KMS-11 (cell line): ENCODE measurements around the gene ARHGAP42.

Experiments
- H2AFZ ChIP-seq: fragments of 200-600 bp; sonication (generic); 2 replicates; pipeline ENCODE4 v1.6.1; 2016; ENCODE audit warnings: antibody characterized with exemption, mixed run types, low read depth
- H3K27ac ChIP-seq: fragments of 200-600 bp; sonication (generic); 2 replicates; pipeline ENCODE4 v1.6.1; 2016; ENCODE audit warnings: mild to moderate bottlenecking, mixed run types
- H3K27me3 ChIP-seq: fragments of 200-600 bp; sonication (generic); 2 replicates; pipeline ENCODE4 v1.6.1; 2017; ENCODE audit warnings: mild to moderate bottlenecking, low read depth, mixed run types, moderate library complexity; ENCODE audit not compliant: insufficient read depth
- H3K36me3 ChIP-seq: fragments of 200-600 bp; sonication (generic); 2 replicates; pipeline ENCODE4 v1.6.1; 2017; ENCODE audit warnings: mild to moderate bottlenecking, mixed run types; ENCODE audit not compliant: insufficient read depth
- H3K4me1 ChIP-seq: fragments of 200-600 bp; sonication (generic); 2 replicates; pipeline ENCODE4 v1.6.1; 2016; ENCODE audit warnings: mild to moderate bottlenecking, low read depth, mixed run types; ENCODE audit not compliant: poor library complexity, severe bottlenecking
- H3K4me2 ChIP-seq: fragments of 200-600 bp; sonication (generic); 2 replicates; pipeline ENCODE4 v1.7.0; 2016; ENCODE audit warnings: mild to moderate bottlenecking, mixed run types
- H3K4me3 ChIP-seq: fragments of 200-600 bp; sonication (generic); IDR thresholded peaks from 2 replicates; pipeline ENCODE4 v1.6.1; 2017; ENCODE audit warnings: low read depth, low read length, mixed read lengths; ENCODE audit not compliant: insufficient read depth
- H3K79me2 ChIP-seq: fragments of 200-600 bp; sonication (generic); 2 replicates; pipeline ENCODE4 v1.6.1; 2016; ENCODE audit warnings: low read depth, mixed run types; ENCODE audit not compliant: insufficient read depth
- H3K9ac ChIP-seq: fragments of 200-600 bp; sonication (generic); 2 replicates; pipeline ENCODE4 v1.6.1; 2016; ENCODE audit warnings: mild to moderate bottlenecking, mixed run types
- H4K20me1 ChIP-seq: fragments of 200-600 bp; sonication (generic); 2 replicates; pipeline ENCODE4 v1.6.1; 2016; ENCODE audit warnings: mild to moderate bottlenecking, mixed run types; ENCODE audit not compliant: insufficient read depth
- TF ChIP-seq, protein P1 (sequence below): fragments of 200-600 bp; sonication (generic); conservative IDR thresholded peaks from 2 replicates; pipeline ENCODE4 v1.6.1; 2017; ENCODE audit warnings: low read depth, mild to moderate bottlenecking, antibody characterized with exemption, low read length, moderate library complexity, mixed read lengths

Gene ARHGAP42

GRCh38 chr11:100640071-100640470 lies 47.0 kb upstream of the ARHGAP42 start:
- no peak overlapping the region for H3K9ac ChIP-seq
- no peaks in the 10 kb centered on the region for H3K79me2 ChIP-seq
- H3K4me3 ChIP-seq = no peak overlapping the region
- no peak overlapping the region for H3K27ac ChIP-seq
- no peaks in the 10 kb centered on the region for H3K4me1 ChIP-seq
- no peaks in the 10 kb centered on the region for H3K36me3 ChIP-seq
- H4K20me1 ChIP-seq = no peaks in the 10 kb centered on the region
- H3K4me2 ChIP-seq = no peak overlapping the region
- no peak overlapping the region for H2AFZ ChIP-seq
- TF ChIP-seq, protein P1, sequence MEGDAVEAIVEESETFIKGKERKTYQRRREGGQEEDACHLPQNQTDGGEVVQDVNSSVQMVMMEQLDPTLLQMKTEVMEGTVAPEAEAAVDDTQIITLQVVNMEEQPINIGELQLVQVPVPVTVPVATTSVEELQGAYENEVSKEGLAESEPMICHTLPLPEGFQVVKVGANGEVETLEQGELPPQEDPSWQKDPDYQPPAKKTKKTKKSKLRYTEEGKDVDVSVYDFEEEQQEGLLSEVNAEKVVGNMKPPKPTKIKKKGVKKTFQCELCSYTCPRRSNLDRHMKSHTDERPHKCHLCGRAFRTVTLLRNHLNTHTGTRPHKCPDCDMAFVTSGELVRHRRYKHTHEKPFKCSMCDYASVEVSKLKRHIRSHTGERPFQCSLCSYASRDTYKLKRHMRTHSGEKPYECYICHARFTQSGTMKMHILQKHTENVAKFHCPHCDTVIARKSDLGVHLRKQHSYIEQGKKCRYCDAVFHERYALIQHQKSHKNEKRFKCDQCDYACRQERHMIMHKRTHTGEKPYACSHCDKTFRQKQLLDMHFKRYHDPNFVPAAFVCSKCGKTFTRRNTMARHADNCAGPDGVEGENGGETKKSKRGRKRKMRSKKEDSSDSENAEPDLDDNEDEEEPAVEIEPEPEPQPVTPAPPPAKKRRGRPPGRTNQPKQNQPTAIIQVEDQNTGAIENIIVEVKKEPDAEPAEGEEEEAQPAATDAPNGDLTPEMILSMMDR = no peak
- no peaks in the 10 kb centered on the region for H3K27me3 ChIP-seq

DNA sequence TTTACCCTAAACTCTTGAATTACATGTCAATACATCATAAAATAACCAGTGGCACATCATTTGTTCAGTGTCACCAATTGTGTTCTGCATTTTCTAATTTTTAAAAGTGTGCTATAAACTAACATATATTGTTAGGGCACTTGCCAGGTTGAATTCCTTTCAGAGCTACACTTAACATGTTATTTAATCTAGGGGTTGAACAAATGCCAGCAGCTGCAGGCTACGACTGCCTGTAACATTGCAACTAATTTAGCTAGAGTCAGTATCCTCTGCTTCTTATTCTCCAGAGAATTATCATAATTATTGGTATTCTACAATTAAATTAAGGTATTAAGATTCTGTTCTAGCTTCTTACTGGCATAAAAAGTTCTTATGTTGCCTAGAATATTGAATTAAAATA lies 46.4 kb upstream of the ARHGAP42 start:
- Histone ChIP-seq H2AFZ (no peak overlapping the region), H3K27ac (no peak overlapping the region), H3K27me3 (no peaks in the 10 kb centered on the region), H3K36me3 (no peaks in the 10 kb centered on the region), H3K79me2 (no peaks in the 10 kb centered on the region), H3K9ac (no peak overlapping the region), H3K4me3 (no peak overlapping the region), H4K20me1 (no peaks in the 10 kb centered on the region), H3K4me1 (no peaks in the 10 kb centered on the region), H3K4me2 (no peak overlapping the region)
- TF ChIP-seq, protein P1 = no peak

GRCh38 chr11:100641456-100641855 lies 45.6 kb upstream of the ARHGAP42 start:
- no peak overlapping the region for H3K9ac ChIP-seq
- H3K79me2 ChIP-seq = no peaks in the 10 kb centered on the region
- H4K20me1 ChIP-seq = no peaks in the 10 kb centered on the region
- TF ChIP-seq, protein P1 = no peak
- H3K27ac ChIP-seq = no peak overlapping the region
- H3K27me3 ChIP-seq = no peaks in the 10 kb centered on the region
- no peak overlapping the region for H3K4me3 ChIP-seq
- no peaks in the 10 kb centered on the region for H3K4me1 ChIP-seq
- H2AFZ ChIP-seq = no peak overlapping the region
- H3K36me3 ChIP-seq = no peaks in the 10 kb centered on the region
- H3K4me2 ChIP-seq = no peak overlapping the region

GRCh38 chr11:100646545-100646944 lies 40.5 kb upstream of the ARHGAP42 start:
- Histone ChIP-seq H3K79me2 (no peaks in the 10 kb centered on the region), H3K36me3 (no peaks in the 10 kb centered on the region)

More at GRCh38 chr11:100646545-100646944, 40.5 kb upstream of the ARHGAP42 start:
- H3K4me1 ChIP-seq = no peaks in the 10 kb centered on the region
- no peak overlapping the region for H3K27ac ChIP-seq
- H3K4me2 ChIP-seq = no peak overlapping the region
- no peaks in the 10 kb centered on the region for H3K27me3 ChIP-seq
- TF ChIP-seq, protein P1 = no peak
- H2AFZ ChIP-seq = no peak overlapping the region
- no peak overlapping the region for H3K9ac ChIP-seq
- H3K4me3 ChIP-seq = no peak overlapping the region
- no peaks in the 10 kb centered on the region for H4K20me1 ChIP-seq
